K562 (cell line): ENCODE results near the gene CTDNEP1. TPM values are rescaled to one million over a fixed set of nuclear protein-coding genes. Genes with fewer than 3 reads are reported as not detected.

Experiments
- ATF1 ChIP-seq, 2 experiments: fragments of 450-650 bp in 1 of 2; IDR thresholded peaks; 2 replicates each; pipeline ENCODE4 v1.6.1; 2016; ENCODE audit warnings: missing compliant biosample characterization in 1 of 2, missing genetic modification characterization in 1 of 2
- BCOR ChIP-seq: fragments of 450-650 bp; IDR thresholded peaks from 2 replicates; pipeline ENCODE4 v1.6.1; 2016
- CUX1 ChIP-seq: fragments of 200-800 bp; sonication (Bioruptor generic); IDR thresholded peaks from 2 replicates; pipeline ENCODE4 v1.6.1; 2016; ENCODE audit warnings: missing genetic modification characterization, missing compliant biosample characterization
- E2F6 ChIP-seq, 2 experiments: IDR thresholded peaks; 2 replicates each; pipeline ENCODE4 v1.6.1; 2011; ENCODE audit warnings: borderline replicate concordance in 1 of 2, control low read depth in 1 of 2, low read depth in 1 of 2, low read length in 1 of 2, mild to moderate bottlenecking in 1 of 2, mixed read lengths in 1 of 2, moderate library complexity in 1 of 2; ENCODE audit not compliant: insufficient read depth in 1 of 2, insufficient read length in 1 of 2, poor library complexity in 1 of 2, severe bottlenecking in 1 of 2; ENCODE audit errors: extremely low read depth in 1 of 2
- E2F8 ChIP-seq: fragments of 450-650 bp; IDR thresholded peaks from 2 replicates; pipeline ENCODE4 v1.7.1; 2018; ENCODE audit warnings: mild to moderate bottlenecking, low read depth; ENCODE audit not compliant: partially characterized antibody
- MCM5 ChIP-seq: fragments of 450-650 bp; IDR thresholded peaks from 2 replicates; pipeline ENCODE4 v1.6.1; 2016; ENCODE audit warnings: low read depth
- PRMT5 ChIP-seq: sonication (generic); formaldehyde crosslinking; IDR thresholded peaks from 2 replicates; pipeline ENCODE4 v1.5.0; 2020; ENCODE audit warnings: missing genetic modification reagents
- SAFB2 ChIP-seq: fragments of 200-400 bp; formaldehyde crosslinking; IDR thresholded peaks from 2 replicates; pipeline ENCODE4 v1.6.1; 2018; ENCODE audit warnings: borderline replicate concordance, low read length, low read depth, moderate library complexity; ENCODE audit not compliant: severe bottlenecking
- UBTF ChIP-seq, 2 experiments: IDR thresholded peaks; 2 replicates each; pipeline ENCODE4 v1.6.1; 2012; ENCODE audit warnings: improper control_type of control experiment in 2 of 2, low read depth in 2 of 2, low read length in 2 of 2, borderline replicate concordance in 1 of 2
- VEZF1 ChIP-seq: fragments of 200-800 bp; sonication (Bioruptor generic); IDR thresholded peaks from 2 replicates; pipeline ENCODE4 v1.6.1; 2017; ENCODE audit warnings: missing genetic modification characterization, missing compliant biosample characterization
- ZNF165 ChIP-seq: fragments of 250-450 bp; sonication (Bioruptor Pico); IDR thresholded peaks from 2 replicates; pipeline ENCODE4 v1.4.0; 2020; ENCODE audit warnings: borderline replicate concordance
- ZNF212 ChIP-seq: fragments of 450-650 bp; formaldehyde crosslinking; IDR thresholded peaks from 2 replicates; pipeline ENCODE4 v1.4.0; 2020; ENCODE audit warnings: mild to moderate bottlenecking
- polyA plus RNA-seq, 8 experiments: library from polyadenylated mRNA; depleted of rRNA in 4 of 8; stranded (reverse) in 5 of 8; unstranded in 3 of 8; fragments of >200 nt; fragmentation: Nextera tagmentation in 2 of 8; fragmentation: Illumina TruSeq in 1 of 8; extraction: Ambion mirVana in 2 of 8; extraction: Trizol in 1 of 8; gene quantifications; 2 replicates each; pipeline versions ENCODE4 v1.2.1 to v1.2.3, GENCODE V29; 2011 to 2014; ENCODE audit warnings: inconsistent platforms in 1 of 8, missing spikeins in 1 of 8
- total RNA-seq, 7 experiments: library from RNA; depleted of rRNA in 6 of 7; stranded (reverse); fragments of >200 nt in 6 of 7; fragmentation: Illumina TruSeq in 2 of 7; extraction: Trizol in 2 of 7; gene quantifications; 2 replicates each; pipeline versions ENCODE4 v1.2.1 to v1.2.3, GENCODE V29; 2011 to 2021; ENCODE audit warnings: low replicate concordance in 1 of 7

Gene CTDNEP1
- total and polyA plus RNA-seq, 9 of the 15 experiments (the other 6 are each of a cell fraction or from before 2014, with no cell fraction given): 10.7 to 150 (median 28.5) TPM

- peak; percentile 64 to 89 for TF ChIP-seq E2F6 (IDR thresholded peaks at IDR 0.05; ENCODE audit: borderline replicate concordance in 1 of 2, extremely low read depth in 1 of 2, insufficient read depth in 1 of 2, insufficient read length in 1 of 2, low read depth in 1 of 2, low read length in 1 of 2, poor library complexity in 1 of 2, severe bottlenecking in 1 of 2)
- TF ChIP-seq ZNF165: no peak
- 0 out of 2 replicates have a peak, but pooled peaks have one; percentile 29 for TF ChIP-seq ZNF212 (CRISPR knock-in tag)
- TF ChIP-seq ATF1 (CRISPR knock-in tag; IDR thresholded peaks at IDR 0.05): no peak
- peak; percentile 45; the same call in 1 of the 2 replicates for TF ChIP-seq ATF1 (tag; IDR thresholded peaks at IDR 0.05)
- no peak for TF ChIP-seq BCOR
- TF ChIP-seq PRMT5 (CRISPR knock-in tag): no peak
- no peak for TF ChIP-seq UBTF (IDR thresholded peaks at IDR 0.05; ENCODE audit: borderline replicate concordance in 1 of 2, low read depth in 2 of 2, low read length in 2 of 2)
- TF ChIP-seq SAFB2: no peak
- TF ChIP-seq MCM5: no peak
- TF ChIP-seq CUX1 (CRISPR knock-in tag): no peak
- TF ChIP-seq VEZF1 (CRISPR knock-in tag): peak; percentile 72
- TF ChIP-seq E2F8: peak; percentile 35
Measured at GRCh38 chr17:7234083-7234951, 17.2 kb downstream of the CTDNEP1 start, which contains the start of gene DVL2 (continued).
